ENCODE measurements around the gene CCDC182.

CCDC182 gene

GRCh38 chr17:57745242-57745641, at the start of gene CCDC182:
Gene CCDC182, minus strand, starts transcription at chr17:57745299. Its CDS starts 27 bp downstream, at chr17:57745272.
- H3K27ac Mint-ChIP-seq, result no peak within 1 kb of the TSS
- no peaks in the 10 kb centered on the region for H3K27me3 Mint-ChIP-seq

GRCh38 chr17:57794841-57795240, 49.7 kb upstream of the CCDC182 start:
- Mint-ChIP-seq H3K27ac (no peak overlapping the region), H3K27me3 (peaks cover 13% of the 10 kb centered on the region), H3K36me3 (ENCODE audit: low read depth) (no peaks in the 10 kb centered on the region), H3K9me3 (no peaks in the 10 kb centered on the region), H3K4me1 (ENCODE audit: low read depth) (no peaks in the 10 kb centered on the region), H3K4me3 (no peak overlapping the region)

More at GRCh38 chr17:57745242-57745641, at the start of gene CCDC182:
- Mint-ChIP-seq H3K9me3 (no peaks in the 10 kb centered on the region), H3K36me3 (ENCODE audit: low read depth) (no peaks in the 10 kb centered on the region), H3K4me1 (ENCODE audit: low read depth) (peaks cover 6% of the 10 kb centered on the region), H3K4me3 (no peak within 1 kb of the TSS)

- no peak overlapping the region for H3K27ac Mint-ChIP-seq
- H3K4me1 Mint-ChIP-seq (ENCODE audit: low read depth), result no peaks in the 10 kb centered on the region
- no peaks in the 10 kb centered on the region for H3K36me3 Mint-ChIP-seq (ENCODE audit: low read depth)
- peaks cover 33% of the 10 kb centered on the region for H3K27me3 Mint-ChIP-seq
- H3K4me3 Mint-ChIP-seq, result no peak overlapping the region
- H3K9me3 Mint-ChIP-seq, result no peaks in the 10 kb centered on the region
These were observed 43.6 kb upstream of the CCDC182 start for GRCh38 chr17:57788725-57789124.

GRCh38 chr17:57785022-57785421, 39.9 kb upstream of the CCDC182 start:
- Mint-ChIP-seq H3K36me3 (ENCODE audit: low read depth) (no peaks in the 10 kb centered on the region), H3K9me3 (no peaks in the 10 kb centered on the region), H3K4me3 (no peak overlapping the region), H3K4me1 (ENCODE audit: low read depth) (no peaks in the 10 kb centered on the region), H3K27me3 (peaks cover 33% of the 10 kb centered on the region), H3K27ac (no peak overlapping the region)

- no peak overlapping the region for H3K27ac Mint-ChIP-seq
These were observed 39.3 kb upstream of the CCDC182 start for GRCh38 chr17:57784226-57784895.

GRCh38 chr17:57783338-57783742, 38.2 kb upstream of the CCDC182 start:
- Mint-ChIP-seq H3K27me3 (peaks cover 19% of the 10 kb centered on the region), H3K4me3 (no peak overlapping the region), H3K4me1 (ENCODE audit: low read depth) (no peaks in the 10 kb centered on the region), H3K9me3 (no peaks in the 10 kb centered on the region), H3K27ac (no peak overlapping the region), H3K36me3 (ENCODE audit: low read depth) (no peaks in the 10 kb centered on the region)

More at GRCh38 chr17:57784226-57784895, 39.3 kb upstream of the CCDC182 start:
- Mint-ChIP-seq H3K27me3 (peaks cover 28% of the 10 kb centered on the region), H3K36me3 (ENCODE audit: low read depth) (no peaks in the 10 kb centered on the region), H3K9me3 (no peaks in the 10 kb centered on the region), H3K4me1 (ENCODE audit: low read depth) (no peaks in the 10 kb centered on the region), H3K4me3 (no peak overlapping the region)

GRCh38 chr17:57782647-57783337, 37.7 kb upstream of the CCDC182 start:
- Mint-ChIP-seq H3K27me3 (peaks cover 14% of the 10 kb centered on the region), H3K4me3 (no peak overlapping the region), H3K9me3 (no peaks in the 10 kb centered on the region), H3K4me1 (ENCODE audit: low read depth) (no peaks in the 10 kb centered on the region), H3K27ac (no peak overlapping the region), H3K36me3 (ENCODE audit: low read depth) (no peaks in the 10 kb centered on the region)

GRCh38 chr17:57782062-57782490, 37.0 kb upstream of the CCDC182 start:
- H3K36me3 Mint-ChIP-seq (ENCODE audit: low read depth), result no peaks in the 10 kb centered on the region
- no peak overlapping the region for H3K4me3 Mint-ChIP-seq
- no peaks in the 10 kb centered on the region for H3K4me1 Mint-ChIP-seq (ENCODE audit: low read depth)
- no peaks in the 10 kb centered on the region for H3K9me3 Mint-ChIP-seq
- no peak overlapping the region for H3K27ac Mint-ChIP-seq
- peaks cover 9% of the 10 kb centered on the region for H3K27me3 Mint-ChIP-seq

- no peaks in the 10 kb centered on the region for H3K36me3 Mint-ChIP-seq (ENCODE audit: low read depth)
- H3K27ac Mint-ChIP-seq, result no peak overlapping the region
- H3K4me1 Mint-ChIP-seq (ENCODE audit: low read depth), result no peaks in the 10 kb centered on the region
- no peak overlapping the region for H3K4me3 Mint-ChIP-seq
- peaks cover 6% of the 10 kb centered on the region for H3K27me3 Mint-ChIP-seq
- no peaks in the 10 kb centered on the region for H3K9me3 Mint-ChIP-seq
These were observed 36.4 kb upstream of the CCDC182 start for GRCh38 chr17:57781386-57782061.

GRCh38 chr17:57779706-57780105, 34.6 kb upstream of the CCDC182 start:
- Mint-ChIP-seq H3K4me1 (ENCODE audit: low read depth) (no peaks in the 10 kb centered on the region), H3K36me3 (ENCODE audit: low read depth) (no peaks in the 10 kb centered on the region), H3K27me3 (peaks cover 18% of the 10 kb centered on the region), H3K9me3 (no peaks in the 10 kb centered on the region), H3K27ac (no peak overlapping the region), H3K4me3 (no peak overlapping the region)

- H3K9me3 Mint-ChIP-seq, result no peaks in the 10 kb centered on the region
- no peak overlapping the region for H3K27ac Mint-ChIP-seq
- H3K4me1 Mint-ChIP-seq (ENCODE audit: low read depth), result no peaks in the 10 kb centered on the region
- no peak overlapping the region for H3K4me3 Mint-ChIP-seq
- peaks cover 19% of the 10 kb centered on the region for H3K27me3 Mint-ChIP-seq
- H3K36me3 Mint-ChIP-seq (ENCODE audit: low read depth), result no peaks in the 10 kb centered on the region
These were observed 33.2 kb upstream of the CCDC182 start for GRCh38 chr17:57778306-57778705.

- H3K36me3 Mint-ChIP-seq (ENCODE audit: low read depth), result no peaks in the 10 kb centered on the region
- H3K4me1 Mint-ChIP-seq (ENCODE audit: low read depth), result no peaks in the 10 kb centered on the region
- peaks cover 28% of the 10 kb centered on the region for H3K27me3 Mint-ChIP-seq
- H3K27ac Mint-ChIP-seq, result no peak overlapping the region
- H3K4me3 Mint-ChIP-seq, result no peak overlapping the region
- H3K9me3 Mint-ChIP-seq, result no peaks in the 10 kb centered on the region
These were observed 31.3 kb upstream of the CCDC182 start for GRCh38 chr17:57776366-57776765.

- Mint-ChIP-seq H3K4me3 (no peak overlapping the region), H3K9me3 (no peaks in the 10 kb centered on the region), H3K27me3 (peaks cover 28% of the 10 kb centered on the region), H3K4me1 (ENCODE audit: low read depth) (no peaks in the 10 kb centered on the region), H3K36me3 (ENCODE audit: low read depth) (no peaks in the 10 kb centered on the region), H3K27ac (no peak overlapping the region)
These were observed 29.8 kb upstream of the CCDC182 start for GRCh38 chr17:57774872-57775271.

GRCh38 chr17:57773557-57773956, 28.5 kb upstream of the CCDC182 start:
- Mint-ChIP-seq H3K4me1 (ENCODE audit: low read depth) (no peaks in the 10 kb centered on the region), H3K4me3 (no peak overlapping the region), H3K27ac (no peak overlapping the region), H3K9me3 (no peaks in the 10 kb centered on the region), H3K36me3 (ENCODE audit: low read depth) (no peaks in the 10 kb centered on the region), H3K27me3 (peaks cover 28% of the 10 kb centered on the region)

GRCh38 chr17:57772774-57773173, 27.7 kb upstream of the CCDC182 start:
- Mint-ChIP-seq H3K27me3 (peaks cover 28% of the 10 kb centered on the region), H3K9me3 (no peaks in the 10 kb centered on the region), H3K27ac (no peak overlapping the region), H3K4me1 (ENCODE audit: low read depth) (no peaks in the 10 kb centered on the region), H3K4me3 (no peak overlapping the region), H3K36me3 (ENCODE audit: low read depth) (no peaks in the 10 kb centered on the region)

All from stimulated activated naive CD8-positive, alpha-beta T cell treated with anti-CD3 and anti-CD28 coated beads, Interleukin-15, Interleukin-2, amounts not matched to agents 100 ng/mL and 50 ng/mL, for 24 hours (primary cell).